PC-3 (cell line): Measurements from ENCODE around the gene CBLL2. TPM values are rescaled to one million over a fixed set of nuclear protein-coding genes. Genes with fewer than 3 reads are reported as not detected.

Experiments
- total RNA-seq: library from RNA; depleted of rRNA; stranded (reverse); fragments of >200 nt; gene quantifications from 2 replicates; pipeline ENCODE4 v1.2.3, GENCODE V29; 2014; rRNA removed

Gene CBLL2
- total RNA-seq, 1 experiment from 2014 or later, result not detected

Other genes starting within 250 kb of the CBLL2 start
- 0.62 and 1.0 TPM in 2 replicates for gene PHEX, start 240.6 kb upstream of the CBLL2 start, total RNA-seq